Endothelial cell of hepatic sinusoid (primary cell): ENCODE measurements around the gene MADD.

Experiments
- in situ Hi-C: cut with HindIII; loops from 2 replicates; pipeline ENCODE4 v1.10.0; 2017; ENCODE audit warnings: low sequenced_read_pairs

Gene MADD

GRCh38 chr11:47271961-47272661 lies 2.2 kb downstream of the MADD start:
- in situ Hi-C loops, result loop anchor here (5.0 kb wide), 1 partner anchor 60 kb away; no protein-coding TSS in a partner anchor

GRCh38 chr11:47272706-47273105 lies 2.8 kb downstream of the MADD start:
- in situ Hi-C loops, result loop anchor here (5.0 kb wide), 1 partner anchor 60 kb away; no protein-coding TSS in a partner anchor

DNA sequence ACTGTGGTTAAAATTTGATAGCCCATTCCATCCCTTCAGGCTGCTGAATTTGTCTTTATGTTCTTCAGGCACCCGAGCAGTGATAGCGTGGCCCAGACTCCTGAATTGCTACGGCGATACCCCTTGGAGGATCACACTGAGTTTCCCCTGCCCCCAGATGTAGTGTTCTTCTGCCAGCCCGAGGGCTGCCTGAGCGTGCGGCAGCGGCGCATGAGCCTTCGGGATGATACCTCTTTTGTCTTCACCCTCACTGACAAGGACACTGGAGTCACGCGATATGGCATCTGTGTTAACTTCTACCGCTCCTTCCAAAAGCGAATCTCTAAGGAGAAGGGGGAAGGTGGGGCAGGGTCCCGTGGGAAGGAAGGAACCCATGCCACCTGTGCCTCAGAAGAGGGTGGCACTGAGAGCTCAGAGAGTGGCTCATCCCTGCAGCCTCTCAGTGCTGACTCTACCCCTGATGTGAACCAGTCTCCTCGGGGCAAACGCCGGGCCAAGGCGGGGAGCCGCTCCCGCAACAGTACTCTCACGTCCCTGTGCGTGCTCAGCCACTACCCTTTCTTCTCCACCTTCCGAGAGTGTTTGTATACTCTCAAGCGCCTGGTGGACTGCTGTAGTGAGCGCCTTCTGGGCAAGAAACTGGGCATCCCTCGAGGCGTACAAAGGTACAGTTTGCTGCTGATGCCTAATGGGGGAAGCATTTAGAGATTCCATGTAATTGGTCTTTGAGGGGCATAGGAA lies 4.7 kb downstream of the MADD start:
- in situ Hi-C loops, result loop anchor here (5.0 kb wide), 1 partner anchor 58 kb away; no protein-coding TSS in a partner anchor

DNA sequence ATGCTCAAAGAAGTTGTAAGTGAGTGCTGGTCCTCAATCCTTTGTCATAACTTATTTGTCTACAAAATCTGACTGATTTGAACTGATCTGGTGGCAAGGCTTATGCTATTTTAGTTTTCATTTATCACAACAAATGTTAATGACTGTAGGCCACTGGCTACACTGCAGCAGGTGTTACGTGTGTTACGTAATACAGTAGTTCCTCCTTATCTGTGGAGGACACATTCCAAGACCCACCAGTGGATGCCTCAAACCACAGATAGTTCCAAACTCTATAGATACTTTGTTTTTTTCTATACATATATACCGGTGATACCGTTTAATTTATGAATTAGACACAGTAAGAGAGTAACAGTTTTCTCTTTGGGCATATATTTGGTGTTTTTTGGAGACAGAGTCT lies 7.0 kb downstream of the MADD start:
- in situ Hi-C loops, result no loop called here

DNA sequence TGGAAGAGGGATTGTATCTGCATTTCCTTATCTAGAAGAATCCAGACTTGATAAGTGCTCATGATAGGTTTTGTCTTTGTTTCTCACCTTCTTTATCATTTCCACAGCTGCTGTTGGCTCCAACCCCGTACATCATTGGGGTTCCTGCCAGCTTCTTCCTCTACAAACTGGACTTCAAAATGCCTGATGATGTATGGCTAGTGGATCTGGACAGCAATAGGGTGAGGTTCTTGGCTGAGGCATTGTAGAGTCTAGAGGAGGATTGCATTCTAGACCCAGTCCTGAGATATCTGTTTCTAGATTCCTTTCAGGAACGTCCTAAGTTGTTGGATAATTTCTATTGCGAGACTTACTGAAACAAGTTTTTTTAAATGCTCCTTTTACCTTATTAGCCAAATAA lies 8.1 kb downstream of the MADD start:
- in situ Hi-C loops, result no loop called here

GRCh38 chr11:47278769-47279168 lies 8.8 kb downstream of the MADD start:
- in situ Hi-C loops, result no loop called here

DNA sequence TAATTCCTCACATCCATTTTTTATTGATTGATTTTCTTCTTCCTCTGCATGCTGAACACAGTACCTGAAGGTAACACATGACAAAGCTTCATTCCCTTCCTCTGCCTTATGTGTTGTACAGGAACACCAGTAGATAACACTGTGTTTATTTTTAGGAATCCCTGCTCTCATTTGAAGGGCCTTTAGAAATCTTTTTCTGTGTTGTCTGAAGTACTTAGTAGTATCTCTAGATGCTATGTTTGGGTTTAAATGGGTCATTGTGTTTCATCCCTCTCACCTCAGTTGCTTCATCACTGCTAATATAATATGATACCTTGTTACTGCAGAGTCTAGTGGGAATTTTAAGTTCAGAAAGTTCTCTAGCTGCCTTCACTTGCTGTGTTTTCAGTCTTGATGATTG lies 10.2 kb downstream of the MADD start:
- in situ Hi-C loops, result no loop called here

DNA sequence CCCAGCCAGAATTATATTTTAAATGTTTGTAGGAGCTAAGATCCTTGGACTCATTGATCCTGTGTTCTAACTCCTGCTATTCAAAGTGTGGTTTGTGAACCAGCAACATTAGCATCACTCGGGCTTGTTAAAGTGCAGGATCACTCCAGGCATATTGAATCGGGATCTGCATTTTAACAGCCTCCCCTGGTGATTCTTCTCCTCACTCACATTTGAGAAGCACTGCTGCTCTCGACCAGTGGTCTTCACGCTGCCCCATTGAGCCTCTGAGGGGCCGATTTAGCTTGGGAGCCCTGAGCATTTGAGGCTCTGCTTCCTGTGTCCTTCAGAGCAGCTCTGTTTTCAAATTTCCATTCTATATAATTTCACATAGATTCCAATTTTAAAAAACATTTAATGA lies 10.9 kb downstream of the MADD start:
- in situ Hi-C loops, result no loop called here

- in situ Hi-C loops, result no loop called here
Observed at GRCh38 chr11:47282462-47282861, 12.5 kb downstream of the MADD start.

- in situ Hi-C loops, result no loop called here
Observed at GRCh38 chr11:47284151-47284550, 14.2 kb downstream of the MADD start.

- in situ Hi-C loops, result no loop called here
Observed at GRCh38 chr11:47285969-47286770, 16.2 kb downstream of the MADD start.

DNA sequence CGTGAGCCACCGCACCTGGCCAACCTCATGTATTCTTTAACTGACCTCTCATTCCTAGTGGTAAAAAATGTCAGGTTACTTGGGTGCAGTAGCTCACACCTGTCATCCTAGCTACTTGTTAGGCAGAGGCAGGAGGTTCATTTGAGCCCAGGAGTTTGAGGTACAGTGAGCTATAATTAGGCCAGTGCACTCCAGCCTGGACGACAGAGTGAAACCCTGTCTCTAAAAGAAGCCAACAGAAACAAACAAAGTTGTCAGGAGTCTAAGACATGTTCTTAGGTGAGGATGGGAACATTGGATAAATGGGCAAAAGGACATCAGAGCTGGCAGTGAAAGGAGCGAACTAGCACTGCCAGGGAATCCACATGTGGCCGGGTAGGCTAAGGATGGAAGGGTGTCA lies 18.1 kb downstream of the MADD start:
- in situ Hi-C loops, result no loop called here

DNA sequence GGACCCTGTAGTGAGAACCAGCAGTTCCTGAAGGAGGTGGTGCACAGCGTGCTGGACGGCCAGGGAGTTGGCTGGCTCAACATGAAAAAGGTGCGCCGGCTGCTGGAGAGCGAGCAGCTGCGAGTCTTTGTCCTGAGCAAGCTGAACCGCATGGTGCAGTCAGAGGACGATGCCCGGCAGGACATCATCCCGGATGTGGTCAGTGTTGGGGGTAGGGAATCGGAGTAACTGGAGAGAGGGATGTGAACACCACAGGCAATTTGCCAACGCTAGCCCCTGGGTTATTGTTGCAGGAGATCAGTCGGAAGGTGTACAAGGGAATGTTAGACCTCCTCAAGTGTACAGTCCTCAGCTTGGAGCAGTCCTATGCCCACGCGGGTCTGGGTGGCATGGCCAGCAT lies 19.9 kb downstream of the MADD start:
- in situ Hi-C loops, result loop anchor here (10.0 kb wide), 1 partner anchor 105 kb away; no protein-coding TSS in a partner anchor

GRCh38 chr11:47295385-47295784 lies 25.5 kb downstream of the MADD start:
- in situ Hi-C loops, result loop anchor here (10.0 kb wide), 1 partner anchor 99 kb away; no protein-coding TSS in a partner anchor

- in situ Hi-C loops, result loop anchor here (10.0 kb wide), 1 partner anchor 99 kb away; no protein-coding TSS in a partner anchor
Observed at GRCh38 chr11:47296045-47296444, 26.1 kb downstream of the MADD start.

GRCh38 chr11:47299078-47299477 lies 29.1 kb downstream of the MADD start:
- in situ Hi-C loops, result loop anchor here (10.0 kb wide), 1 partner anchor 96 kb away; no protein-coding TSS in a partner anchor

GRCh38 chr11:47302853-47303252 lies 32.9 kb downstream of the MADD start:
- in situ Hi-C loops, result no loop called here

- in situ Hi-C loops, result no loop called here
Observed at GRCh38 chr11:47305734-47306483, 36.0 kb downstream of the MADD start.

GRCh38 chr11:47306484-47306844 lies 36.5 kb downstream of the MADD start:
- in situ Hi-C loops, result no loop called here

DNA sequence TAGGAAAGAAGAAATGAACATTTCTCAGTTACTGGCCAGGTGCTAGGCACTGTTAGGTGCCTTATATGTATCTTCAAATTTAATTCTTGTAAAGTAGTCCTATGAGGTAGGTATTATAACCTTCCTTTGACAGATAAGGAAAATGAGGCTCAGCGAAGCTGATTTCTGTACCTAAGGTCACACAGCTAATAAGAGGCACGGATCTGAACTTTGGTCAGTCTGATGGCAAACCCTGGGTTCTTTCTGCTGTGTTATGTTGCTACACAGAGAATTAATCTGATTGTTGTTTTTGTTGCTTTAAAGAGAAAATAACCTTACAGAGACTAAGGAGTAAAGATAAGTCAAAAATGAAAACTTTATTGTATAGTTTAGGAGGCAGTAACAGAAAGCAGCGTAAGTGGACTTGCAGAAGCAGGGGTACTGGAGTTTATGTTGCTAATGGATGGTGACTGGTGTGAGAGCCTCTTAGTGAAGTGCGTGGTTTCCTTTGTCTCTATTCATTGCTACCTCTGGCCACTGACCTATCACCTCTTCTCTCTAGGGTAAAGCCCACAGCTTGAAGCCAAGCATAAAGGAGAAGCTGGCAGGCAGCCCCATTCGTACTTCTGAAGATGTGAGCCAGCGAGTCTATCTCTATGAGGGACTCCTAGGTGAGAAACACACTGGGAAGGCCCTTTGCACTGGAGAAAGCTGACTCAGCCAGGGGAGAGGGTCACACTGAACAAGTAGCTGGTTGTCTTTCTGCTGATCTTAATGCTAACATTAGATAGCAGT lies 38.3 kb downstream of the MADD start:
- in situ Hi-C loops, result no loop called here
